WTC11 (cell line): ENCODE data around the gene YIF1A. TPM values are rescaled to one million over a fixed set of nuclear protein-coding genes. Genes with fewer than 3 reads are reported as not detected.

Source experiments
- ATAC-seq: fragments of 200-7000 bp; cut with Tn5 transposase; 2 replicates; pipeline ENCODE4 v1.10.0; 2021; ENCODE audit warnings: mild to moderate bottlenecking, moderate library complexity
- CTCF ChIA-PET: fragments of 300-600 bp; sonication (Branson Sonifier 250); formaldehyde crosslinking; loops from one replicate; lab custom pipeline; 2021; ENCODE audit warnings: antibody characterized with exemption; lab: Charles Lee
- POLR2A ChIA-PET: fragments of 350-600 bp; sonication (Branson Sonifier 250); formaldehyde crosslinking; loops from one replicate; lab custom pipeline; 2021; ENCODE audit warnings: antibody characterized with exemption; lab: Charles Lee
- DNase-seq: peaks from one replicate; pipeline ENCODE4 v3.0.0; 2021; ENCODE audit warnings: low spot score
- H3K27ac Mint-ChIP-seq: 2 replicates; pipeline ENCODE4 v1.8.0; 2021; ENCODE audit warnings: mixed read lengths
- H3K27me3 Mint-ChIP-seq: 2 replicates; pipeline ENCODE4 v1.8.0; 2021; ENCODE audit warnings: low read depth, mild to moderate bottlenecking, moderate library complexity, mixed read lengths
- H3K36me3 Mint-ChIP-seq: 2 replicates; pipeline ENCODE4 v1.8.0; 2021; ENCODE audit warnings: mixed read lengths
- H3K4me1 Mint-ChIP-seq: 2 replicates; pipeline ENCODE4 v1.8.0; 2022; ENCODE audit warnings: mixed read lengths
- H3K4me3 Mint-ChIP-seq: 2 replicates; pipeline ENCODE4 v1.8.0; 2021; ENCODE audit warnings: mild to moderate bottlenecking, moderate library complexity, mixed read lengths
- H3K9me3 Mint-ChIP-seq: 2 replicates; pipeline ENCODE4 v1.8.0; 2021; ENCODE audit warnings: mixed read lengths
- ARID4B ChIP-seq: sonication (generic); formaldehyde crosslinking; IDR thresholded peaks from 2 replicates; pipeline ENCODE4 v1.8.0; 2023; ENCODE audit warnings: missing genetic modification reagents, mild to moderate bottlenecking, borderline replicate concordance
- CREM ChIP-seq: sonication (generic); formaldehyde crosslinking; IDR thresholded peaks from 2 replicates; pipeline ENCODE4 v1.8.1; 2022; ENCODE audit warnings: mild to moderate bottlenecking, missing genetic modification reagents, moderate library complexity
- E2F5 ChIP-seq: sonication (generic); formaldehyde crosslinking; IDR thresholded peaks from 2 replicates; pipeline ENCODE4 v1.8.1; 2022; ENCODE audit warnings: mild to moderate bottlenecking, moderate library complexity, missing genetic modification reagents
- ELF4 ChIP-seq: sonication (generic); formaldehyde crosslinking; IDR thresholded peaks from 2 replicates; pipeline ENCODE4 v1.8.1; 2022; ENCODE audit warnings: low read depth, mild to moderate bottlenecking, moderate library complexity, missing genetic modification reagents
- GTF2I ChIP-seq: fragments of 250-450 bp; sonication (Bioruptor Pico); conservative IDR thresholded peaks from 2 replicates; pipeline ENCODE4 v1.4.0; 2021; ENCODE audit warnings: mild to moderate bottlenecking
- JUN ChIP-seq: sonication (generic); formaldehyde crosslinking; IDR thresholded peaks from 2 replicates; pipeline ENCODE4 v1.8.0; 2023; ENCODE audit warnings: mild to moderate bottlenecking, missing genetic modification reagents
- MXD4 ChIP-seq: fragments of 250-450 bp; sonication (Bioruptor Pico); IDR thresholded peaks from 2 replicates; pipeline ENCODE4 v1.8.0; 2021; ENCODE audit warnings: mild to moderate bottlenecking, moderate library complexity, borderline replicate concordance
- NFE2L1 ChIP-seq: sonication (generic); formaldehyde crosslinking; IDR thresholded peaks from 2 replicates; pipeline ENCODE4 v1.8.1; 2023; ENCODE audit warnings: missing genetic modification reagents
- NR2C2 ChIP-seq: sonication (generic); formaldehyde crosslinking; IDR thresholded peaks from 2 replicates; pipeline ENCODE4 v1.8.0; 2022; ENCODE audit warnings: mild to moderate bottlenecking, missing genetic modification reagents
- SP1 ChIP-seq: sonication (generic); formaldehyde crosslinking; conservative IDR thresholded peaks from 2 replicates; pipeline ENCODE4 v1.8.1; 2022; ENCODE audit warnings: missing genetic modification reagents
- TP53 ChIP-seq: sonication (generic); formaldehyde crosslinking; IDR thresholded peaks from 2 replicates; pipeline ENCODE4 v1.8.1; 2023; ENCODE audit warnings: mild to moderate bottlenecking, missing genetic modification reagents
- USF2 ChIP-seq: sonication (generic); formaldehyde crosslinking; IDR thresholded peaks from 2 replicates; pipeline ENCODE4 v1.8.1; 2023; ENCODE audit warnings: mild to moderate bottlenecking, missing genetic modification reagents, moderate library complexity
- ZBTB43 ChIP-seq: sonication (generic); formaldehyde crosslinking; IDR thresholded peaks from 2 replicates; pipeline ENCODE4 v1.8.1; 2023; ENCODE audit warnings: mild to moderate bottlenecking, missing genetic modification reagents
- ZNF416 ChIP-seq: fragments of 250-450 bp; sonication (Bioruptor Pico); IDR thresholded peaks from 2 replicates; pipeline ENCODE4 v1.9.0; 2021; ENCODE audit warnings: mild to moderate bottlenecking, inconsistent platforms
- total RNA-seq: library from RNA; stranded (reverse); gene quantifications from 3 replicates; pipeline ENCODE4 v1.2.3, GENCODE V29; 2021
- TF ChIP-seq, protein P1 (sequence below): sonication (generic); formaldehyde crosslinking; IDR thresholded peaks from 2 replicates; pipeline ENCODE4 v1.8.0; 2022; ENCODE audit warnings: mild to moderate bottlenecking, missing genetic modification reagents
- TF ChIP-seq, protein P2 (sequence below): fragments of 250-450 bp; sonication (Bioruptor Pico); IDR thresholded peaks from 2 replicates; pipeline ENCODE4 v1.9.0; 2021; ENCODE audit warnings: moderate library complexity, mild to moderate bottlenecking, inconsistent platforms, borderline replicate concordance
- TF ChIP-seq, protein P3 (sequence below): sonication (generic); formaldehyde crosslinking; IDR thresholded peaks from 2 replicates; pipeline ENCODE4 v1.8.1; 2023; ENCODE audit warnings: mild to moderate bottlenecking, moderate library complexity, missing genetic modification reagents
- TF ChIP-seq, protein P4 (sequence below): fragments of 200-600 bp; IDR thresholded peaks from 2 replicates; pipeline ENCODE4 v1.8.0; 2022; ENCODE audit warnings: antibody characterized with exemption

YIF1A gene
- total RNA-seq, 1 experiment from 2014 or later, result 86.9 TPM

GRCh38 chr11:66268244-66268951 is 20.5 kb downstream of the YIF1A start, which contains the start of gene RAB1B:
Gene RAB1B (plus strand): TSS chr11:66268639. CDS start chr11:66268680, 41 bp downstream.
- DNase-seq, result peak; percentile 100
- peak within 1 kb of the TSS; percentile 99 for H3K27ac Mint-ChIP-seq
- POLR2A ChIA-PET, result interaction anchor here (0.8 to 1.5 kb wide), 6 partner anchors 9 to 409 kb away, joined by 3 to 6 read pairs (median 4); partner anchors contain the start of gene SF3B2
- peak within 1 kb of the TSS; percentile 97 for H3K4me3 Mint-ChIP-seq
- H3K36me3 Mint-ChIP-seq, result peaks cover 31% of the 10 kb centered on the region
- H3K27me3 Mint-ChIP-seq, result no peaks in the 10 kb centered on the region; the same call in 1 of the 2 replicates
- peak; percentile 83 for ATAC-seq
- CTCF ChIA-PET, result interaction anchor here (0.6 to 4.0 kb wide), 16 partner anchors 9 to 223 kb away, joined by 3 to 33 read pairs (median 5); partner anchors contain the start of genes CD248, CNIH2, PELI3 and RIN1
- TF ChIP-seq TP53 (CRISPR knock-in tag) (no peak), ZNF416 (CRISPR knock-in tag) (0 out of 2 replicates have a peak, but pooled peaks have one; percentile 66), SP1 (peak; percentile 78; the same call in 1 of the 2 replicates), ARID4B (CRISPR knock-in tag) (no peak)
- TF ChIP-seq, protein P1, sequence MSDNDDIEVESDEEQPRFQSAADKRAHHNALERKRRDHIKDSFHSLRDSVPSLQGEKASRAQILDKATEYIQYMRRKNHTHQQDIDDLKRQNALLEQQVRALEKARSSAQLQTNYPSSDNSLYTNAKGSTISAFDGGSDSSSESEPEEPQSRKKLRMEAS (CRISPR knock-in tag), result 0 out of 2 replicates have a peak, but pooled peaks have one; percentile 6
- H3K4me1 Mint-ChIP-seq, result peaks cover 12% of the 10 kb centered on the region
- no peaks in the 10 kb centered on the region for H3K9me3 Mint-ChIP-seq

GRCh38 chr11:66267379-66268243 is 21.3 kb downstream of the YIF1A start:
- peak; percentile 68 for ATAC-seq
- peaks cover 29% of the 10 kb centered on the region for H3K36me3 Mint-ChIP-seq
- ChIA-PET POLR2A (interaction anchor here (0.7 to 1.5 kb wide), 7 partner anchors 10 to 408 kb away, joined by 3 to 6 read pairs (median 3); partner anchors contain the start of gene SF3B2), CTCF (interaction anchor here (0.6 to 4.0 kb wide), 16 partner anchors 10 to 787 kb away, joined by 3 to 33 read pairs (median 5); partner anchors contain the start of genes CD248, CNIH2, PELI3 and RIN1)
- H3K27me3 Mint-ChIP-seq, result no peaks in the 10 kb centered on the region; the same call in 1 of the 2 replicates
- H3K4me3 Mint-ChIP-seq, result peak overlapping the region; percentile 97
- H3K27ac Mint-ChIP-seq, result peak overlapping the region; percentile 99
- no peaks in the 10 kb centered on the region for H3K9me3 Mint-ChIP-seq
- H3K4me1 Mint-ChIP-seq, result peaks cover 12% of the 10 kb centered on the region
- DNase-seq, result peak; percentile 86
- TF ChIP-seq SP1 (peak; percentile 78), ZBTB43 (CRISPR knock-in tag) (0 out of 2 replicates have a peak, but pooled peaks have one; percentile 46), GTF2I (no peak), CREM (CRISPR knock-in tag) (no peak), E2F5 (CRISPR knock-in tag) (no peak), JUN (no peak), NFE2L1 (CRISPR knock-in tag) (no peak), USF2 (no peak), MXD4 (CRISPR knock-in tag) (no peak), ELF4 (CRISPR knock-in tag) (no peak), NR2C2 (CRISPR knock-in tag) (no peak)
- TF ChIP-seq, protein P2, sequence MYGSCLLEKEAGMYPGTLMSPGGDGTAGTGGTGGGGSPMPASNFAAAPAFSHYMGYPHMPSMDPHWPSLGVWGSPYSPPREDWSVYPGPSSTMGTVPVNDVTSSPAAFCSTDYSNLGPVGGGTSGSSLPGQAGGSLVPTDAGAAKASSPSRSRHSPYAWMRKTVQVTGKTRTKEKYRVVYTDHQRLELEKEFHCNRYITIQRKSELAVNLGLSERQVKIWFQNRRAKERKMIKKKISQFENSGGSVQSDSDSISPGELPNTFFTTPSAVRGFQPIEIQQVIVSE (CRISPR knock-in tag), result no peak
- TF ChIP-seq, protein P3, sequence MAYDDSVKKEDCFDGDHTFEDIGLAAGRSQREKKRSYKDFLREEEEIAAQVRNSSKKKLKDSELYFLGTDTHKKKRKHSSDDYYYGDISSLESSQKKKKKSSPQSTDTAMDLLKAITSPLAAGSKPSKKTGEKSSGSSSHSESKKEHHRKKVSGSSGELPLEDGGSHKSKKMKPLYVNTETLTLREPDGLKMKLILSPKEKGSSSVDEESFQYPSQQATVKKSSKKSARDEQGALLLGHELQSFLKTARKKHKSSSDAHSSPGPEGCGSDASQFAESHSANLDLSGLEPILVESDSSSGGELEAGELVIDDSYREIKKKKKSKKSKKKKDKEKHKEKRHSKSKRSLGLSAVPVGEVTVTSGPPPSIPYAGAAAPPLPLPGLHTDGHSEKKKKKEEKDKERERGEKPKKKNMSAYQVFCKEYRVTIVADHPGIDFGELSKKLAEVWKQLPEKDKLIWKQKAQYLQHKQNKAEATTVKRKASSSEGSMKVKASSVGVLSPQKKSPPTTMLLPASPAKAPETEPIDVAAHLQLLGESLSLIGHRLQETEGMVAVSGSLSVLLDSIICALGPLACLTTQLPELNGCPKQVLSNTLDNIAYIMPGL, result 0 out of 2 replicates have a peak, but pooled peaks have one; percentile 37
- TF ChIP-seq, protein P4, sequence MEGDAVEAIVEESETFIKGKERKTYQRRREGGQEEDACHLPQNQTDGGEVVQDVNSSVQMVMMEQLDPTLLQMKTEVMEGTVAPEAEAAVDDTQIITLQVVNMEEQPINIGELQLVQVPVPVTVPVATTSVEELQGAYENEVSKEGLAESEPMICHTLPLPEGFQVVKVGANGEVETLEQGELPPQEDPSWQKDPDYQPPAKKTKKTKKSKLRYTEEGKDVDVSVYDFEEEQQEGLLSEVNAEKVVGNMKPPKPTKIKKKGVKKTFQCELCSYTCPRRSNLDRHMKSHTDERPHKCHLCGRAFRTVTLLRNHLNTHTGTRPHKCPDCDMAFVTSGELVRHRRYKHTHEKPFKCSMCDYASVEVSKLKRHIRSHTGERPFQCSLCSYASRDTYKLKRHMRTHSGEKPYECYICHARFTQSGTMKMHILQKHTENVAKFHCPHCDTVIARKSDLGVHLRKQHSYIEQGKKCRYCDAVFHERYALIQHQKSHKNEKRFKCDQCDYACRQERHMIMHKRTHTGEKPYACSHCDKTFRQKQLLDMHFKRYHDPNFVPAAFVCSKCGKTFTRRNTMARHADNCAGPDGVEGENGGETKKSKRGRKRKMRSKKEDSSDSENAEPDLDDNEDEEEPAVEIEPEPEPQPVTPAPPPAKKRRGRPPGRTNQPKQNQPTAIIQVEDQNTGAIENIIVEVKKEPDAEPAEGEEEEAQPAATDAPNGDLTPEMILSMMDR, result no peak
